Breast epithelium (tissue), 4 donors: ENCODE measurements around the gene SPNS2. TPM values are rescaled to one million over a fixed set of nuclear protein-coding genes. Genes with fewer than 3 reads are reported as not detected.

Source experiments
- DNase-seq, 2 donors: peaks; one replicate each; pipeline ENCODE4 v3.0.0-alpha.2; 2019; ENCODE audit warnings: low spot score in 2 of 2
- H3K27ac ChIP-seq, 2 donors: fragments of 200-600 bp; sonication (generic) in 1 of 2; one replicate each; pipeline ENCODE4 v1.5.1; 2016 to 2019; ENCODE audit warnings: mild to moderate bottlenecking in 1 of 2
- H3K27me3 ChIP-seq, 2 donors: fragments of 200-600 bp; sonication (generic) in 1 of 2; one replicate each; pipeline versions ENCODE4 v1.5.1 to v1.6.0; 2017 to 2019; ENCODE audit warnings: control low read depth in 1 of 2, mild to moderate bottlenecking in 1 of 2
- H3K36me3 ChIP-seq: fragments of 200-600 bp; one replicate; pipeline ENCODE4 v1.5.1; 2019
- H3K4me1 ChIP-seq, 2 donors: fragments of 200-600 bp; sonication (generic); one replicate each; pipeline ENCODE4 v1.5.1; 2016 to 2019; ENCODE audit warnings: control low read depth in 1 of 2
- H3K4me3 ChIP-seq, 3 donors: fragments of 200-600 bp; sonication (generic); 1 replicate in 2 of 3; 2 replicates in 1 of 3; pipeline ENCODE4 v1.5.1; 2016 to 2019; ENCODE audit warnings: mild to moderate bottlenecking in 3 of 3, moderate library complexity in 2 of 3
- H3K9me3 ChIP-seq, 2 donors: fragments of 200-600 bp; sonication (generic) in 1 of 2; one replicate each; pipeline ENCODE4 v1.5.1; 2016 to 2019; ENCODE audit warnings: control low read depth in 1 of 2
- POLR2A ChIP-seq: fragments of 450-650 bp; IDR thresholded peaks from one replicate; pipeline ENCODE4 v1.6.1; 2016; ENCODE audit warnings: antibody characterized with exemption, mild to moderate bottlenecking, moderate library complexity
- POLR2AphosphoS5 ChIP-seq, 3 donors: sonication (generic); formaldehyde crosslinking; IDR thresholded peaks; one replicate each; pipeline ENCODE4 v1.6.1; 2017; ENCODE audit warnings: antibody characterized with exemption in 3 of 3
- intact Hi-C: fragments of 100-400 bp; cut with DNase I; formaldehyde crosslinking; loops from one replicate; pipeline ENCODE4 v1.15.1; 2023; ENCODE audit warnings: low total_unique reads
- total RNA-seq, 3 donors: library from RNA; depleted of rRNA; stranded (reverse); fragments of >200 nt; gene quantifications; one replicate each; pipeline ENCODE4 v1.1.0, GENCODE V29; 2016
- TF ChIP-seq, protein P1 (sequence below), 3 donors: fragments of 450-650 bp; IDR thresholded peaks; one replicate each; pipeline ENCODE4 v1.5.1; 2016 to 2017; ENCODE audit warnings: antibody characterized with exemption in 3 of 3, mild to moderate bottlenecking in 3 of 3, moderate library complexity in 3 of 3

SPNS2 gene
- total RNA-seq, 3 donors from 2014 or later, result 5.3 to 14.1 (median 11.5) TPM

DNA sequence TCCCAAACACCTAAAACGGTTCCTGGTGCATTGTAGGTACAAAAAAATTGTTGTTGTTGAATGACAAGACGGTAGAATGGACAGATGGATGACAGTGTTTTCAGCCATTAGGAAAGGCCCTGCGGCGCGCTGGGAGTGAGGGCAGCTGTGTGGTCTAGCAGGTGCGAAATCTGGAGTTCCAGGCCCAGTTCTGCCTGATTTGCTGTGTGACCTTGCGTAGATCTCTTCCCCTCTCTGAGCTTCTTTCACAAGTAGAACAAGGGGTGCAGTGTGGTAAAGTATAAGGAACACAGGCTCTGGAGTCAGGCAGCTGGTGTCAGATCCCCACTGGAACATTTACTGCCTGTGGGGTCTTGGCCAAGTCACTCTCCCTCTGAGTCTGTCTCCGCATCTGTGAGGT lies 25.3 kb downstream of the SPNS2 start:
- intact Hi-C loops, result no loop called here
- TF ChIP-seq, protein P1, sequence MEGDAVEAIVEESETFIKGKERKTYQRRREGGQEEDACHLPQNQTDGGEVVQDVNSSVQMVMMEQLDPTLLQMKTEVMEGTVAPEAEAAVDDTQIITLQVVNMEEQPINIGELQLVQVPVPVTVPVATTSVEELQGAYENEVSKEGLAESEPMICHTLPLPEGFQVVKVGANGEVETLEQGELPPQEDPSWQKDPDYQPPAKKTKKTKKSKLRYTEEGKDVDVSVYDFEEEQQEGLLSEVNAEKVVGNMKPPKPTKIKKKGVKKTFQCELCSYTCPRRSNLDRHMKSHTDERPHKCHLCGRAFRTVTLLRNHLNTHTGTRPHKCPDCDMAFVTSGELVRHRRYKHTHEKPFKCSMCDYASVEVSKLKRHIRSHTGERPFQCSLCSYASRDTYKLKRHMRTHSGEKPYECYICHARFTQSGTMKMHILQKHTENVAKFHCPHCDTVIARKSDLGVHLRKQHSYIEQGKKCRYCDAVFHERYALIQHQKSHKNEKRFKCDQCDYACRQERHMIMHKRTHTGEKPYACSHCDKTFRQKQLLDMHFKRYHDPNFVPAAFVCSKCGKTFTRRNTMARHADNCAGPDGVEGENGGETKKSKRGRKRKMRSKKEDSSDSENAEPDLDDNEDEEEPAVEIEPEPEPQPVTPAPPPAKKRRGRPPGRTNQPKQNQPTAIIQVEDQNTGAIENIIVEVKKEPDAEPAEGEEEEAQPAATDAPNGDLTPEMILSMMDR (IDR thresholded peaks at IDR 0.05), result no peak
- H3K27ac ChIP-seq, result no peak overlapping the region
- peaks cover 0 to 19% of the 10 kb centered on the region in 2 donors for H3K4me1 ChIP-seq
- no peaks in the 10 kb centered on the region for H3K27me3 ChIP-seq
- no peaks in the 10 kb centered on the region for H3K36me3 ChIP-seq
- H3K4me3 ChIP-seq, result no peak overlapping the region
- DNase-seq, result no peak
- H3K9me3 ChIP-seq, result no peaks in the 10 kb centered on the region

DNA sequence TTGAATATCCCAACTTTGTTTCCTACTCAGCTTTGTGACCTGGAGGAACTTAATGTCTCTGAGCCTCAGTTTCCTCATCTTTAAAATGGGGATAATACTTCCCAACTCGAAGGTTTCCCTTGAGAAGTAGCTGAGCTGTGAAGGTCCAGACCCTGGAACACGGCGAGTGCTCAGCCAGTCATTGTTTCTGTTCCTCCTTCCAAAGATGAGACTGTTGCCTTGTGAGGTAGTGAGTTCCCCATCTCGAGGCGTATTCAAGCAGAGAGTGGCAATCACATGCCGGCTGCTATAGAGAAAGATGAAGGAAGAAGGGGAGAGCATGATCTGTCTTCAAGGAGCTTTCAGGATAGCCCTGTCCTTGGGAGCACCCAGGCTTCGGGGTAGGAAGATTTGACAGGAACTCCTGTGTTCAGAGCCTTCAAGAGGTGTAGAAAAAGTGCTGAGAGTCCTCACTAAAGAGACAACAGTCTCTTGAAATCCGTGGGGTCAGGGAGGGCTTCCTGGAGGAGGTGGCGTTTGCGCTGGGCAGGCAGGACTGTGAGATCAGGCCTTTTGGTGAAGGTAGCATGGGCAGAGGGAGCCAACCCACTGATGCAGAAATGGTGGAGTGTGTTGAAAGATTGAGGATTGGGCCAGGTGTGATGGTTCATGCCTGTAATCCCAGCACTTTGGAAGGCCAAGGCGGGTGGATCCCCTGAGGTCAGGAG lies 27.2 kb downstream of the SPNS2 start:
- Histone ChIP-seq H3K4me1 (peaks cover 0 to 8% of the 10 kb centered on the region in 2 donors), H3K27ac (no peak overlapping the region), H3K4me3 (no peak overlapping the region), H3K9me3 (no peaks in the 10 kb centered on the region), H3K36me3 (no peaks in the 10 kb centered on the region), H3K27me3 (no peaks in the 10 kb centered on the region)
- TF ChIP-seq POLR2AphosphoS5 (IDR thresholded peaks at IDR 0.05) (no peak), POLR2A (no peak)
- TF ChIP-seq, protein P1 (IDR thresholded peaks at IDR 0.05), result no peak
- no peak for DNase-seq
- intact Hi-C loops, result no loop called here

DNA sequence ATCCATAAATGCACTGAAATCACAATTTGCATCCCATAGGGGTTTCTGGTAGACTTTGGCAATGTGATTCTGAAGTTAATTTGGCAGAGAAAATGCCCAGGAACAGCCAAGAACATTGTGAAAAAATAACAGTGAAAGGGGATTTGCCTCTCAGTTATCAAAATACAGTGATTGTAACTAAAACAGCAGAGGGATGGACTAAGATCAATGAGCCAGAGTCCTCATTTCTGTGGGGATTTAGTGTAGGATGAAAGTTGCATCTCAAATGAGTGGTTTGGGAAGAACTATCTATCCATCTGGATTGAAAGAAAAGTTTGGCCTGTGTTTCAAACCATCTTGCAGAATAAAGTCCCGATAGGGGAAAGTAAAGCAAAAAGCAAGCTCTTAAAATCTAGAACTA lies 28.5 kb downstream of the SPNS2 start:
- no peak overlapping the region for H3K4me3 ChIP-seq
- no peaks in the 10 kb centered on the region for H3K36me3 ChIP-seq
- H3K4me1 ChIP-seq, result no peaks in the 10 kb centered on the region
- intact Hi-C loops, result no loop called here
- no peaks in the 10 kb centered on the region for H3K9me3 ChIP-seq
- DNase-seq, result no peak
- no peaks in the 10 kb centered on the region for H3K27me3 ChIP-seq
- no peak overlapping the region for H3K27ac ChIP-seq
- TF ChIP-seq POLR2A (no peak), POLR2AphosphoS5 (IDR thresholded peaks at IDR 0.05) (no peak)
- TF ChIP-seq, protein P1 (IDR thresholded peaks at IDR 0.05), result no peak

DNA sequence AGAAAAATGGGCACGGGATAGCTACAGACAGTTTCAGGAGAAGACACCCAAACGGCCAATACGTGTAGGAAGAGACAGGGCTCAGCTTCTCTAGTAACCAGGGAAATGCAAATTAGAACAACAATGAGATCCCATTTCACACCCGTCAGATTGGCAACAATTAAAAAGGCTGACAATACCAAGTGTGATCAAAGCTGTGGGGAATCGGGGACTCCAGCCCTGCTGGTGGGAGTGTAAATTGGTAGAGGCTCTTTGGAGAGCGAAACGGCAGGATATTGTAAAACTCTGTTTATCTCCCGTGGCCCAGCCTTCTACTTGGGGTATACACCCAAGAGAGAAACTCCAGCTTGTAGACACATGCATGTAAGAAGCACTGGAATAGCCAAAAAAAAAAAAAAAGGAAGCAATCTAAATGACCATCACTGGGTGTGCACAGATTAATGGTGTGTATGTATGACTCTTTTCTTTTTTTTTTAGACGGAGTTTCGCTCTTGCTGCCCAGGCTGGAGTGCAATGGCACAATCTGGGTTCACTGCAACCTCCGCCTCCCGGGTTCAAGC lies 29.0 kb downstream of the SPNS2 start:
- Histone ChIP-seq H3K27me3 (no peaks in the 10 kb centered on the region), H3K36me3 (no peaks in the 10 kb centered on the region), H3K27ac (no peak overlapping the region), H3K4me3 (no peak overlapping the region), H3K9me3 (no peaks in the 10 kb centered on the region), H3K4me1 (no peaks in the 10 kb centered on the region)
- TF ChIP-seq POLR2AphosphoS5 (IDR thresholded peaks at IDR 0.05), result no peak
- no peak for DNase-seq
- intact Hi-C loops, result no loop called here

DNA sequence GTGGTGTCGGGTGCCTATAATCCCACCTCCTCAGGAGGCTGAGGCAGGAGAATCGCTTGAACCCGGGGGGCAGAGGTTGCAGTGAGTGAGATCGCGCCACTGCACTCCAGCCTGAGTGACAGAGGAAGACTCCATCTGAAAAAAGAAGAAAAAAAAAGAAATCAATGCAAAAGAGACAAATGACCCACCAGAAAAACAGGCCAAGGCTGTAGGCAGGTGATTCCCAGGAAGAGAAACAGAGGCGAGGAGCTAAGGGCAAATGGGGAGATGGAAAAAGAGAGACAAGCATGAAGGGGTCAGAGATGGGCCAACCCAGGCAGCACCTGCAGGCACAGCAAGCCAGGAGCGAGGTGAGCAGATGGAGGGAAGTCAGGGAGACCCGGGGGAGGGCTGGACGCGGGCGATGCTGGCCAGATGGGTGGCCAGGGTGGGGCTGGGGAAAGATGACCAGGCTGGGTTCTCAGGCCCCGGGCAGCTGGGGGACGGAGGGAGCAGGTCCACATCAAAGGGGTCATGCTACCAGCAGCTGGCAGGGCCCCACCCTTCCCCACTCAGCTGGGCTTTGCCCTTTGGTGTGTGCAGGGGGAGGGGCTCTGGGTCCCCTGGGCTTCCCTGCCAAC lies 31.0 kb downstream of the SPNS2 start:
- intact Hi-C loops, result no loop called here
- no peaks in the 10 kb centered on the region for H3K9me3 ChIP-seq
- no peak overlapping the region for H3K4me3 ChIP-seq
- H3K36me3 ChIP-seq, result no peaks in the 10 kb centered on the region
- DNase-seq, result no peak
- H3K27me3 ChIP-seq, result no peaks in the 10 kb centered on the region
- peak overlapping the region in 1 of 2 donors; percentile 58 for H3K27ac ChIP-seq
- peaks cover 8 to 9% of the 10 kb centered on the region in 2 donors for H3K4me1 ChIP-seq
- TF ChIP-seq POLR2A (no peak), POLR2AphosphoS5 (IDR thresholded peaks at IDR 0.05) (no peak)
- TF ChIP-seq, protein P1 (IDR thresholded peaks at IDR 0.05), result no peak
